GM12864 (cell line): Measurements from ENCODE around the gene RASAL2.
A peak's percentile ranks its signal among the peaks of the same experiment; 100 is the strongest.

Experiments
- DNase-seq: peaks from one replicate; pipeline ENCODE4 v3.0.0-alpha.2; 2011; ENCODE audit warnings: low read depth
- H3K4me3 ChIP-seq: 2 replicates; pipeline ENCODE4 v1.5.1; 2011; ENCODE audit warnings: mild to moderate bottlenecking, low read depth, low read length, control low read depth
- CTCF ChIP-seq: IDR thresholded peaks from 2 replicates; pipeline ENCODE4 v1.5.1; 2011; ENCODE audit warnings: low read depth, mild to moderate bottlenecking, moderate library complexity, low read length, control low read depth, inconsistent platforms; ENCODE audit errors: missing control alignments

Gene RASAL2

GRCh38 chr1:178051071-178051470 lies 42.8 kb upstream of the RASAL2 start:
- no peak for DNase-seq
- no peak overlapping the region for H3K4me3 ChIP-seq
- no peak for TF ChIP-seq CTCF

- no peak for DNase-seq
- H3K4me3 ChIP-seq = no peak overlapping the region
- TF ChIP-seq CTCF = no peak
These were observed 41.0 kb upstream of the RASAL2 start for GRCh38 chr1:178052650-178053461.

- no peak overlapping the region for H3K4me3 ChIP-seq
- peak; percentile 24 for TF ChIP-seq CTCF
- DNase-seq = no peak
These were observed 38.8 kb upstream of the RASAL2 start for GRCh38 chr1:178055093-178055492.

GRCh38 chr1:178055779-178056471 lies 38.0 kb upstream of the RASAL2 start:
- TF ChIP-seq CTCF = no peak
- peak; percentile 24 for DNase-seq
- H3K4me3 ChIP-seq = no peak overlapping the region

GRCh38 chr1:178057141-178057765 lies 36.7 kb upstream of the RASAL2 start:
- DNase-seq = no peak
- H3K4me3 ChIP-seq = no peak overlapping the region
- no peak for TF ChIP-seq CTCF

GRCh38 chr1:178057912-178058534 lies 35.9 kb upstream of the RASAL2 start:
- DNase-seq = no peak
- TF ChIP-seq CTCF = no peak
- no peak overlapping the region for H3K4me3 ChIP-seq
